DND-41 (cell line): ENCODE measurements around the gene BEX3.

Experiments
- EZH2 ChIP-seq: IDR thresholded peaks from 3 replicates; pipeline ENCODE4 v1.6.1; 2012; ENCODE audit warnings: borderline replicate concordance, low read depth, mild to moderate bottlenecking, moderate library complexity, low read length, inconsistent platforms; ENCODE audit not compliant: severe bottlenecking
- TF ChIP-seq, protein P1 (sequence below): IDR thresholded peaks from 2 replicates; pipeline ENCODE4 v1.5.1; 2012; ENCODE audit warnings: borderline replicate concordance, low read length, moderate library complexity, mild to moderate bottlenecking; ENCODE audit not compliant: poor library complexity, severe bottlenecking; ENCODE audit errors: extremely low read depth

DNA sequence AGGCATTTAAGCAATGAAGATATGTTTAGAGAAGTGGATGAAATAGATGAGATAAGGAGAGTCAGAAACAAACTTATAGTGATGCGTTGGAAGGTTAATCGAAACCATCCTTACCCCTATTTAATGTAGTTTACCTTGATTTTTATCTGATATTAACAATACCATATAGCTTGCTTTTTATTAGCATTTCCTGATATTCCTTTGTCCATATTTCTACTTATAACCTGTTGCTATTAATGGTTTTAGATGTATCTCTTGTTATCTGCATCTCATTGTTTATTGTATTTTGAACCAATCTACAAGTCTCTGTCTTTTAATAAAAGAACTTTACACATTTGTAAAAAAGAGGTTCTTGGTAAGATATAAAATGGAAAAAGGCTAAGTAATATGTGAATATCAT lies 18.5 kb upstream of the BEX3 start:
- TF ChIP-seq EZH2: no peak
- TF ChIP-seq, protein P1, sequence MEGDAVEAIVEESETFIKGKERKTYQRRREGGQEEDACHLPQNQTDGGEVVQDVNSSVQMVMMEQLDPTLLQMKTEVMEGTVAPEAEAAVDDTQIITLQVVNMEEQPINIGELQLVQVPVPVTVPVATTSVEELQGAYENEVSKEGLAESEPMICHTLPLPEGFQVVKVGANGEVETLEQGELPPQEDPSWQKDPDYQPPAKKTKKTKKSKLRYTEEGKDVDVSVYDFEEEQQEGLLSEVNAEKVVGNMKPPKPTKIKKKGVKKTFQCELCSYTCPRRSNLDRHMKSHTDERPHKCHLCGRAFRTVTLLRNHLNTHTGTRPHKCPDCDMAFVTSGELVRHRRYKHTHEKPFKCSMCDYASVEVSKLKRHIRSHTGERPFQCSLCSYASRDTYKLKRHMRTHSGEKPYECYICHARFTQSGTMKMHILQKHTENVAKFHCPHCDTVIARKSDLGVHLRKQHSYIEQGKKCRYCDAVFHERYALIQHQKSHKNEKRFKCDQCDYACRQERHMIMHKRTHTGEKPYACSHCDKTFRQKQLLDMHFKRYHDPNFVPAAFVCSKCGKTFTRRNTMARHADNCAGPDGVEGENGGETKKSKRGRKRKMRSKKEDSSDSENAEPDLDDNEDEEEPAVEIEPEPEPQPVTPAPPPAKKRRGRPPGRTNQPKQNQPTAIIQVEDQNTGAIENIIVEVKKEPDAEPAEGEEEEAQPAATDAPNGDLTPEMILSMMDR: no peak
